HS-5 (cell line): ENCODE data around the gene IRF1.
A peak's percentile ranks its signal among the peaks of the same experiment; 100 is the strongest.
"Not testable (repeated sequence)": the region's sequence is repeated elsewhere in the genome, so short reads cannot be mapped to it uniquely, and the experiment has no call there.

Experiments
- DNase-seq: peaks from one replicate; pipeline ENCODE4 v3.0.0-alpha.2; 2012; ENCODE audit warnings: low read depth

Gene IRF1

GRCh38 chr5:132490484-132491367 is at the start of gene IRF1:
Gene IRF1 (minus strand): TSS chr5:132490773. CDS start chr5:132489478, 1,295 bp downstream.
- peak; percentile 76 for DNase-seq

- DNase-seq = no peak
Measured at GRCh38 chr5:132540149-132540548, 49.6 kb upstream of the IRF1 start.

GRCh38 chr5:132539716-132540115 is 49.1 kb upstream of the IRF1 start:
- no peak for DNase-seq

- DNase-seq = no peak
Measured at GRCh38 chr5:132530946-132531345, 40.4 kb upstream of the IRF1 start.

GRCh38 chr5:132528866-132529634 is 38.5 kb upstream of the IRF1 start:
- no peak for DNase-seq

- no peak for DNase-seq
Measured at GRCh38 chr5:132528021-132528420, 37.4 kb upstream of the IRF1 start.

- no peak for DNase-seq
Measured at GRCh38 chr5:132526974-132527564, 36.5 kb upstream of the IRF1 start.

GRCh38 chr5:132526290-132526973 is 35.9 kb upstream of the IRF1 start:
- peak; percentile 40 for DNase-seq

- DNase-seq = no peak
Measured at GRCh38 chr5:132525299-132525724, 34.7 kb upstream of the IRF1 start.

GRCh38 chr5:132524877-132525276 is 34.3 kb upstream of the IRF1 start:
- not testable (repeated sequence) for DNase-seq

GRCh38 chr5:132522067-132522466 is 31.5 kb upstream of the IRF1 start:
- DNase-seq = not testable (repeated sequence)

GRCh38 chr5:132513618-132514336 is 23.2 kb upstream of the IRF1 start:
- DNase-seq = not testable (repeated sequence)

GRCh38 chr5:132510076-132510475 is 19.5 kb upstream of the IRF1 start:
- no peak for DNase-seq

GRCh38 chr5:132506094-132506692 is 15.6 kb upstream of the IRF1 start:
- peak; percentile 68 for DNase-seq

GRCh38 chr5:132505641-132506040 is 15.1 kb upstream of the IRF1 start:
- DNase-seq = no peak

- DNase-seq = no peak
Measured at GRCh38 chr5:132504746-132505145, 14.2 kb upstream of the IRF1 start.

- DNase-seq = no peak
Measured at GRCh38 chr5:132503244-132503643, 12.7 kb upstream of the IRF1 start.

GRCh38 chr5:132501961-132502931 is 11.7 kb upstream of the IRF1 start:
- no peak for DNase-seq

- DNase-seq = no peak
Measured at GRCh38 chr5:132501629-132501956, 11.0 kb upstream of the IRF1 start.
